HEK293 (cell line): ENCODE results near the gene PHACTR1.

Source experiments
- CTCF ChIA-PET: fragments of 350-600 bp; formaldehyde crosslinking; extraction: SDS; loops from one replicate; lab custom pipeline; 2021; ENCODE audit warnings: antibody characterized with exemption; lab: Yijun Ruan, JAX
- POLR2A ChIA-PET: fragments of 300-600 bp; formaldehyde crosslinking; extraction: SDS; loops from one replicate; lab custom pipeline; 2020; ENCODE audit warnings: antibody characterized with exemption, inconsistent platforms; lab: Yijun Ruan, JAX
- H3K27ac ChIP-seq: fragments of 200-500 bp; sonication (Bioruptor generic); 2 replicates; pipeline ENCODE4 v1.5.1; 2014; ENCODE audit warnings: low read depth, low read length, control low read depth, inconsistent platforms; ENCODE audit errors: extremely low read depth
- H3K36me3 ChIP-seq, 2 experiments: fragments of 200-500 bp in 1 of 2; sonication (Bioruptor generic) in 1 of 2; 1 replicate in 1 of 2; 2 replicates in 1 of 2; pipeline ENCODE4 v1.5.1; 2014 to 2017; ENCODE audit warnings: inconsistent platforms in 2 of 2, low read length in 2 of 2; ENCODE audit not compliant: control insufficient read depth in 2 of 2, insufficient read depth in 1 of 2
- H3K4me1 ChIP-seq: fragments of 200-500 bp; sonication (Bioruptor generic); 2 replicates; pipeline ENCODE4 v1.5.1; 2014; ENCODE audit warnings: mild to moderate bottlenecking, low read length, inconsistent platforms; ENCODE audit not compliant: control insufficient read depth, insufficient read depth
- H3K4me3 ChIP-seq: 2 replicates; pipeline ENCODE4 v1.5.1; 2011; ENCODE audit warnings: low read depth, mild to moderate bottlenecking, control low read depth, low read length, moderate library complexity
- H3K9me3 ChIP-seq: fragments of 200-500 bp; sonication (Bioruptor generic); 2 replicates; pipeline ENCODE4 v1.5.1; 2014; ENCODE audit warnings: low read depth, low read length, inconsistent platforms; ENCODE audit not compliant: control insufficient read depth, insufficient read depth
- HOXC10 ChIP-seq: sonication (generic); formaldehyde crosslinking; IDR thresholded peaks from 2 replicates; pipeline ENCODE4 v1.8.1; 2023; ENCODE audit warnings: mild to moderate bottlenecking, missing genetic modification reagents
- HOXD13 ChIP-seq: sonication (generic); formaldehyde crosslinking; IDR thresholded peaks from 2 replicates; pipeline ENCODE4 v1.8.0; 2022; ENCODE audit warnings: missing genetic modification reagents, borderline replicate concordance
- KLF10 ChIP-seq: fragments of 450-650 bp; IDR thresholded peaks from 2 replicates; pipeline ENCODE4 v1.5.1; 2018; ENCODE audit warnings: missing biosample characterization, mild to moderate bottlenecking, missing genetic modification characterization
- OVOL3 ChIP-seq: fragments of 450-650 bp; formaldehyde crosslinking; IDR thresholded peaks from 2 replicates; pipeline ENCODE4 v1.5.1; 2016; ENCODE audit warnings: missing biosample characterization, missing genetic modification characterization
- REPIN1 ChIP-seq: fragments of 450-650 bp; formaldehyde crosslinking; IDR thresholded peaks from 2 replicates; pipeline ENCODE4 v1.5.1; 2017; ENCODE audit warnings: missing biosample characterization, missing genetic modification characterization, low read depth
- ZBTB1 ChIP-seq: fragments of 450-650 bp; formaldehyde crosslinking; IDR thresholded peaks from 2 replicates; pipeline ENCODE4 v1.5.1; 2016; ENCODE audit warnings: missing biosample characterization, missing genetic modification characterization
- ZNF133 ChIP-seq: fragments of 450-650 bp; formaldehyde crosslinking; IDR thresholded peaks from 2 replicates; pipeline ENCODE4 v1.5.1; 2016; ENCODE audit warnings: missing biosample characterization, missing genetic modification characterization
- ZNF214 ChIP-seq: fragments of 450-650 bp; formaldehyde crosslinking; IDR thresholded peaks from 2 replicates; pipeline ENCODE4 v1.5.1; 2017; ENCODE audit warnings: missing biosample characterization, mild to moderate bottlenecking, missing genetic modification characterization, borderline replicate concordance
- ZNF426 ChIP-seq: fragments of 450-650 bp; formaldehyde crosslinking; IDR thresholded peaks from 2 replicates; pipeline ENCODE4 v1.5.1; 2017; ENCODE audit warnings: missing biosample characterization, missing genetic modification characterization, mild to moderate bottlenecking, inconsistent platforms, moderate library complexity
- ZNF664 ChIP-seq: fragments of 450-650 bp; formaldehyde crosslinking; IDR thresholded peaks from 2 replicates; pipeline ENCODE4 v1.5.1; 2016; ENCODE audit warnings: missing biosample characterization, missing genetic modification characterization
- ZNF830 ChIP-seq: fragments of 450-650 bp; IDR thresholded peaks from 2 replicates; pipeline ENCODE4 v1.5.0; 2018; ENCODE audit warnings: missing biosample characterization, missing genetic modification characterization, low read depth, mild to moderate bottlenecking, moderate library complexity
- ZXDB ChIP-seq: fragments of 450-650 bp; formaldehyde crosslinking; IDR thresholded peaks from 2 replicates; pipeline ENCODE4 v1.5.1; 2016; ENCODE audit warnings: missing biosample characterization, missing genetic modification characterization
- TF ChIP-seq, protein P1 (sequence below): fragments of 450-650 bp; formaldehyde crosslinking; IDR thresholded peaks from 2 replicates; pipeline ENCODE4 v1.5.1; 2016; ENCODE audit warnings: missing biosample characterization, missing genetic modification characterization
- TF ChIP-seq, protein P2 (sequence below): fragments of 450-650 bp; formaldehyde crosslinking; IDR thresholded peaks from 2 replicates; pipeline ENCODE4 v1.5.1; 2017; ENCODE audit warnings: missing biosample characterization, missing genetic modification characterization
- TF ChIP-seq, protein P3 (sequence below): fragments of 450-650 bp; formaldehyde crosslinking; IDR thresholded peaks from 2 replicates; pipeline ENCODE4 v1.5.1; 2016; ENCODE audit warnings: missing biosample characterization, missing genetic modification characterization
- TF ChIP-seq, protein P4 (sequence below): fragments of 450-650 bp; formaldehyde crosslinking; IDR thresholded peaks from 2 replicates; pipeline ENCODE4 v1.5.1; 2016; ENCODE audit warnings: missing biosample characterization, missing genetic modification characterization
- TF ChIP-seq, protein P5 (sequence below): fragments of 450-650 bp; formaldehyde crosslinking; IDR thresholded peaks from 2 replicates; pipeline ENCODE4 v1.5.1; 2016; ENCODE audit warnings: missing biosample characterization, missing genetic modification characterization, borderline replicate concordance
- TF ChIP-seq, protein P6 (sequence below): fragments of 450-650 bp; formaldehyde crosslinking; IDR thresholded peaks from 2 replicates; pipeline ENCODE4 v1.5.1; 2016; ENCODE audit warnings: missing biosample characterization, missing genetic modification characterization

The PHACTR1 gene

DNA sequence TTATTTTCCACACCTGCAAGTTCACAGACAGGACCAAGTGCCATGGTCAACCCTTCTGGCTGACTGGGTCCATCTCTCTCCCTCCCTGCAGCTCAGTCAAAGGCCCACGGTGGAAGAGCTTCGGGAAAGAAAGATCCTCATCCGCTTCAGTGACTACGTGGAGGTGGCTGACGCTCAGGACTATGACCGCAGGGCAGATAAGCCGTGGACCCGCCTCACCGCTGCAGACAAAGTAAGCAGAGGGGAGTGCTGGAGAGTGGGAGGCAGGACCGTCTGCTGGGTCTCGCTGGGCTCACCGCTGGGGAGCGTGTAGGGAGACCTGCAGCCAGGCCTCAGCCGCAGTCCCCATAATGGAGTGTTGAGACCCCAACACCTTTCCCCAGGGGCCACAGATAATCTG lies 566.8 kb downstream of the PHACTR1 start (continued):
- TF ChIP-seq, protein P1, sequence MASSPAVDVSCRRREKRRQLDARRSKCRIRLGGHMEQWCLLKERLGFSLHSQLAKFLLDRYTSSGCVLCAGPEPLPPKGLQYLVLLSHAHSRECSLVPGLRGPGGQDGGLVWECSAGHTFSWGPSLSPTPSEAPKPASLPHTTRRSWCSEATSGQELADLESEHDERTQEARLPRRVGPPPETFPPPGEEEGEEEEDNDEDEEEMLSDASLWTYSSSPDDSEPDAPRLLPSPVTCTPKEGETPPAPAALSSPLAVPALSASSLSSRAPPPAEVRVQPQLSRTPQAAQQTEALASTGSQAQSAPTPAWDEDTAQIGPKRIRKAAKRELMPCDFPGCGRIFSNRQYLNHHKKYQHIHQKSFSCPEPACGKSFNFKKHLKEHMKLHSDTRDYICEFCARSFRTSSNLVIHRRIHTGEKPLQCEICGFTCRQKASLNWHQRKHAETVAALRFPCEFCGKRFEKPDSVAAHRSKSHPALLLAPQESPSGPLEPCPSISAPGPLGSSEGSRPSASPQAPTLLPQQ (tag by site-specific recombination) = no peak
- TF ChIP-seq, protein P2, sequence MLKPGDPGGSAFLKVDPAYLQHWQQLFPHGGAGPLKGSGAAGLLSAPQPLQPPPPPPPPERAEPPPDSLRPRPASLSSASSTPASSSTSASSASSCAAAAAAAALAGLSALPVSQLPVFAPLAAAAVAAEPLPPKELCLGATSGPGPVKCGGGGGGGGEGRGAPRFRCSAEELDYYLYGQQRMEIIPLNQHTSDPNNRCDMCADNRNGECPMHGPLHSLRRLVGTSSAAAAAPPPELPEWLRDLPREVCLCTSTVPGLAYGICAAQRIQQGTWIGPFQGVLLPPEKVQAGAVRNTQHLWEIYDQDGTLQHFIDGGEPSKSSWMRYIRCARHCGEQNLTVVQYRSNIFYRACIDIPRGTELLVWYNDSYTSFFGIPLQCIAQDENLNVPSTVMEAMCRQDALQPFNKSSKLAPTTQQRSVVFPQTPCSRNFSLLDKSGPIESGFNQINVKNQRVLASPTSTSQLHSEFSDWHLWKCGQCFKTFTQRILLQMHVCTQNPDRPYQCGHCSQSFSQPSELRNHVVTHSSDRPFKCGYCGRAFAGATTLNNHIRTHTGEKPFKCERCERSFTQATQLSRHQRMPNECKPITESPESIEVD (tag by site-specific recombination) = no peak
- TF ChIP-seq ZXDB = no peak
- TF ChIP-seq REPIN1 = no peak
- TF ChIP-seq HOXD13 (CRISPR knock-in tag) = no peak
- no peak for TF ChIP-seq OVOL3 (tag by site-specific recombination)
- TF ChIP-seq KLF10 = no peak
- TF ChIP-seq ZNF426 (tag by site-specific recombination) = no peak

DNA sequence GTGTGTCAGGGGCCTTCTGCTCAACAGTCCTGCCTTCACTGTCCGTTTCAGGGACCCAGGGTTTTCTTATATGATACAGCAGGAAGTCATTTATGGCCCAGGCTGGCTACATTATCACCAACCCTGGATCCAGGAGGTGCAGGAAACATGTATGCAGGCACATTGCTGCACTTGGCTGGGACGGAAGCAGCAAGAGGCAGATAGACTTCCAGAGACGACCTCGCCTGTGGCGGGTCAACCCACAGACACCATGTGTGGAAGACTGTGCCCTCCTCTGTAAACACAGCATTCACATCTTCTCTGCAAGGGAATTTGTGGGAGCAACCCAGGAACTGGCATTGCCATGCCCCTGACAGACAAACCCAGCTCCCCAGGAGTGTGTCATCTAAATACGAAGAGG lies 568.1 kb downstream of the PHACTR1 start:
- no peaks in the 10 kb centered on the region for H3K9me3 ChIP-seq
- POLR2A ChIA-PET = no interaction called here
- H3K36me3 ChIP-seq = peaks cover 0 to 9% of the 10 kb centered on the region in 2 experiments; a peak in 1 of 3 replicates
- H3K27ac ChIP-seq = no peak overlapping the region
- no peak overlapping the region for H3K4me3 ChIP-seq
- H3K4me1 ChIP-seq = no peaks in the 10 kb centered on the region
- TF ChIP-seq ZBTB1 (tag by site-specific recombination) (no peak), ZNF133 (tag by site-specific recombination) (no peak)
- TF ChIP-seq, protein P3, sequence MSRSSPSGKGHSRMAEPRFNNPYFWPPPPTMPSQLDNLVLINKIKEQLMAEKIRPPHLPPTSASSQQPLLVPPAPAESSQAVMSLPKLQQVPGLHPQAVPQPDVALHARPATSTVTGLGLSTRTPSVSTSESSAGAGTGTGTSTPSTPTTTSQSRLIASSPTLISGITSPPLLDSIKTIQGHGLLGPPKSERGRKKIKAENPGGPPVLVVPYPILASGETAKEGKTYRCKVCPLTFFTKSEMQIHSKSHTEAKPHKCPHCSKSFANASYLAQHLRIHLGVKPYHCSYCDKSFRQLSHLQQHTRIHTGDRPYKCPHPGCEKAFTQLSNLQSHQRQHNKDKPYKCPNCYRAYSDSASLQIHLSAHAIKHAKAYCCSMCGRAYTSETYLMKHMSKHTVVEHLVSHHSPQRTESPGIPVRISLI (tag by site-specific recombination) = no peak
- TF ChIP-seq, protein P4, sequence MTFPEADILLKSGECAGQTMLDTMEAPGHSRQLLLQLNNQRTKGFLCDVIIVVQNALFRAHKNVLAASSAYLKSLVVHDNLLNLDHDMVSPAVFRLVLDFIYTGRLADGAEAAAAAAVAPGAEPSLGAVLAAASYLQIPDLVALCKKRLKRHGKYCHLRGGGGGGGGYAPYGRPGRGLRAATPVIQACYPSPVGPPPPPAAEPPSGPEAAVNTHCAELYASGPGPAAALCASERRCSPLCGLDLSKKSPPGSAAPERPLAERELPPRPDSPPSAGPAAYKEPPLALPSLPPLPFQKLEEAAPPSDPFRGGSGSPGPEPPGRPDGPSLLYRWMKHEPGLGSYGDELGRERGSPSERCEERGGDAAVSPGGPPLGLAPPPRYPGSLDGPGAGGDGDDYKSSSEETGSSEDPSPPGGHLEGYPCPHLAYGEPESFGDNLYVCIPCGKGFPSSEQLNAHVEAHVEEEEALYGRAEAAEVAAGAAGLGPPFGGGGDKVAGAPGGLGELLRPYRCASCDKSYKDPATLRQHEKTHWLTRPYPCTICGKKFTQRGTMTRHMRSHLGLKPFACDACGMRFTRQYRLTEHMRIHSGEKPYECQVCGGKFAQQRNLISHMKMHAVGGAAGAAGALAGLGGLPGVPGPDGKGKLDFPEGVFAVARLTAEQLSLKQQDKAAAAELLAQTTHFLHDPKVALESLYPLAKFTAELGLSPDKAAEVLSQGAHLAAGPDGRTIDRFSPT = no peak
- TF ChIP-seq, protein P5, sequence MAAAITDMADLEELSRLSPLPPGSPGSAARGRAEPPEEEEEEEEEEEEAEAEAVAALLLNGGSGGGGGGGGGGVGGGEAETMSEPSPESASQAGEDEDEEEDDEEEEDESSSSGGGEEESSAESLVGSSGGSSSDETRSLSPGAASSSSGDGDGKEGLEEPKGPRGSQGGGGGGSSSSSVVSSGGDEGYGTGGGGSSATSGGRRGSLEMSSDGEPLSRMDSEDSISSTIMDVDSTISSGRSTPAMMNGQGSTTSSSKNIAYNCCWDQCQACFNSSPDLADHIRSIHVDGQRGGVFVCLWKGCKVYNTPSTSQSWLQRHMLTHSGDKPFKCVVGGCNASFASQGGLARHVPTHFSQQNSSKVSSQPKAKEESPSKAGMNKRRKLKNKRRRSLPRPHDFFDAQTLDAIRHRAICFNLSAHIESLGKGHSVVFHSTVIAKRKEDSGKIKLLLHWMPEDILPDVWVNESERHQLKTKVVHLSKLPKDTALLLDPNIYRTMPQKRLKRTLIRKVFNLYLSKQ = no peak
- CTCF ChIA-PET = no interaction called here

DNA sequence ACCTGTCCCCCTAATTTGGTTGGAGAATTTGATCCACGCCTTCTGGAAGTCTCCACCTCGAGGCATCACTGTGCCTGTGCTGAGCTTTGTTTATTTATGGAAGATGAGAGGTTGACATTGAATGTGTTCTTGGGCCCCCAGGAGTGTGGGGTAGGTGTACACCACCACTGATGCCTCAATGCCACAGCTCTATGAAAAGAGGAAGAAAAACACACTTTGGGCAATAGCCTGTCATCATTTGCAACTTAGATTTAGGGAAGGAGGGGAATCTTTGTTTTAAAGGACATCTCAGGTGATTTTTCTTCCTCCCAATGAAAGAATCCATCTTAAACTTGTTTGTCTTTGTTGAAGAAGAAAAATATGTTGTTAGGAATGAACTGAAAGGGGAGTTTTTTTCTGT lies 569.1 kb downstream of the PHACTR1 start:
- ChIA-PET CTCF (interaction anchor here (0.7 to 1.0 kb wide), 2 partner anchors 38 to 96 kb away, joined by 3 read pairs; no protein-coding TSS in a partner anchor), POLR2A (interaction anchor here (0.6 kb wide), 1 partner anchor 98 kb away, joined by 3 read pairs; no protein-coding TSS in a partner anchor)
- Histone ChIP-seq H3K4me1 (no peaks in the 10 kb centered on the region), H3K9me3 (no peaks in the 10 kb centered on the region), H3K36me3 (peaks cover 0 to 13% of the 10 kb centered on the region in 2 experiments; a peak in 2 of 3 replicates), H3K27ac (no peak overlapping the region), H3K4me3 (no peak overlapping the region)
- TF ChIP-seq, protein P6, sequence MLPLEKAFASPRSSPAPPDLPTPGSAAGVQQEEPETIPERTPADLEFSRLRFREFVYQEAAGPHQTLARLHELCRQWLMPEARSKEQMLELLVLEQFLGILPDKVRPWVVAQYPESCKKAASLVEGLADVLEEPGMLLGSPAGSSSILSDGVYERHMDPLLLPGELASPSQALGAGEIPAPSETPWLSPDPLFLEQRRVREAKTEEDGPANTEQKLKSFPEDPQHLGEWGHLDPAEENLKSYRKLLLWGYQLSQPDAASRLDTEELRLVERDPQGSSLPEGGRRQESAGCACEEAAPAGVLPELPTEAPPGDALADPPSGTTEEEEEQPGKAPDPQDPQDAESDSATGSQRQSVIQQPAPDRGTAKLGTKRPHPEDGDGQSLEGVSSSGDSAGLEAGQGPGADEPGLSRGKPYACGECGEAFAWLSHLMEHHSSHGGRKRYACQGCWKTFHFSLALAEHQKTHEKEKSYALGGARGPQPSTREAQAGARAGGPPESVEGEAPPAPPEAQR (tag by site-specific recombination) = no peak
- TF ChIP-seq ZNF830 (no peak), ZNF214 (tag by site-specific recombination) (no peak), ZNF664 (no peak), HOXC10 (CRISPR knock-in tag) (no peak)
